ENCODE data around the gene HECTD2. TPM values are rescaled to one million over a fixed set of nuclear protein-coding genes. Genes with fewer than 3 reads are reported as not detected.

HECTD2 gene
- total RNA-seq, 1 donor from 2014 or later, result 8.1 TPM

GRCh38 chr10:91471602-91472001 is 61.5 kb downstream of the HECTD2 start:
- H3K36me3 Mint-ChIP-seq (ENCODE audit: low read depth), result peaks cover 3% of the 10 kb centered on the region
- ATAC-seq (ENCODE audit: low read depth), result no peak
- TF ChIP-seq CTCF (IDR thresholded peaks at IDR 0.05), result no peak
- H3K9me3 Mint-ChIP-seq, result peaks cover 3% of the 10 kb centered on the region
- no peak overlapping the region for H3K27ac Mint-ChIP-seq
- ChIA-PET CTCF (no interaction called here), POLR2A (no interaction called here)
- H3K4me3 Mint-ChIP-seq, result no peak overlapping the region
- intact Hi-C loops (cut with micrococcal nuclease), result no loop called here
- no peaks in the 10 kb centered on the region for H3K4me1 Mint-ChIP-seq
- H3K27me3 Mint-ChIP-seq, result no peaks in the 10 kb centered on the region
- no peak for DNase-seq

DNA sequence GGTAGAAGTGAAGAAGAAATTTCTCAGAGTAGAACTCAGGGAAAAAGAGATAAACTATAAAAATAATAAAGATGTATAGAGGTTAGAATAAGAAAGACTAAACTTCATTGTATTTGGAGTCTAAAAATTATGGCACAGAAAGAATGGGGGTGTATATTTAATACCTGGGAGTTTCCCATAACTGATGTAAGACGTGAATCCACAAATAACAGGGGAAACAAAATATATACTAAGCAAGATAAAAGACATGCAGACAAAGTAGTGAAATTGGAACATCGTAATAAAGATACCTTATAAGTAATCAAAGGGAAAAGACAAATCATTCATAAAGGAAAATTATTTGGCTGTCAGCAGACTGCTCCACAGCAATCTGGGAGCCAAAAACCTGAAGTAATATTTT is 62.8 kb downstream of the HECTD2 start:
- Mint-ChIP-seq H3K27ac (no peak overlapping the region), H3K4me1 (no peaks in the 10 kb centered on the region), H3K9me3 (peaks cover 3% of the 10 kb centered on the region), H3K36me3 (ENCODE audit: low read depth) (no peaks in the 10 kb centered on the region), H3K4me3 (no peak overlapping the region), H3K27me3 (no peaks in the 10 kb centered on the region)
- DNase-seq, result no peak
- no peak for TF ChIP-seq CTCF (IDR thresholded peaks at IDR 0.05)
- ATAC-seq (ENCODE audit: low read depth), result no peak
- POLR2A ChIA-PET, result no interaction called here
- intact Hi-C loops (cut with micrococcal nuclease), result no loop called here
- CTCF ChIA-PET, result no interaction called here

- Mint-ChIP-seq H3K4me1 (no peaks in the 10 kb centered on the region), H3K27me3 (no peaks in the 10 kb centered on the region), H3K4me3 (no peak overlapping the region), H3K9me3 (peaks cover 2% of the 10 kb centered on the region), H3K36me3 (ENCODE audit: low read depth) (no peaks in the 10 kb centered on the region), H3K27ac (no peak overlapping the region)
- TF ChIP-seq CTCF (IDR thresholded peaks at IDR 0.05), result no peak
- POLR2A ChIA-PET, result no interaction called here
- ATAC-seq (ENCODE audit: low read depth), result no peak
- no peak for DNase-seq
- intact Hi-C loops (cut with micrococcal nuclease), result no loop called here
- CTCF ChIA-PET, result no interaction called here
Measured at GRCh38 chr10:91474009-91474408, 63.9 kb downstream of the HECTD2 start.

DNA sequence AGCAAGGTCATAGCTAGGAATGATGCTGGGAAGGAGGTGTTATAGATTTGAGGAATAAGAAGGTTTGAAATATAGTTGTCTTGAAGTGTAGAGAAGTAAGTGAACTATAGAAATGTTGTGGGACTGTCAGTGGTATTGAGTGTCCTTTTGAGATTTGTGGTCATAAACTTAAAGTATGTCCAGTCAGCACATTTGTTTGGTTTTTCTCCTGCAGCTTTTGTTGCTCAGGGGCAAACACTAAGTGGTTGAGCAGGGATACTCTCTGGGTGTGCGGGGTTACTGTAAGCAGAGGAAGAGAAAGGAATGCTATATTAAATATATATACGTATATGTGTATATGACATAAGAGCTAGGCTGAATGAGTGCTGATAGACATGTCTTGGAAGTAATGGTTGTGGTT is 67.1 kb downstream of the HECTD2 start:
- no peak overlapping the region for H3K4me3 Mint-ChIP-seq
- H3K27ac Mint-ChIP-seq, result no peak overlapping the region
- POLR2A ChIA-PET, result no interaction called here
- CTCF ChIA-PET, result no interaction called here
- H3K9me3 Mint-ChIP-seq, result no peaks in the 10 kb centered on the region
- intact Hi-C loops (cut with micrococcal nuclease), result no loop called here
- no peaks in the 10 kb centered on the region for H3K27me3 Mint-ChIP-seq
- no peak for TF ChIP-seq CTCF (IDR thresholded peaks at IDR 0.05)
- ATAC-seq (ENCODE audit: low read depth) (no peak), DNase-seq (no peak)
- no peaks in the 10 kb centered on the region for H3K36me3 Mint-ChIP-seq (ENCODE audit: low read depth)
- no peaks in the 10 kb centered on the region for H3K4me1 Mint-ChIP-seq

GRCh38 chr10:91479583-91479982 is 69.4 kb downstream of the HECTD2 start:
- intact Hi-C loops (cut with micrococcal nuclease), result no loop called here
- Mint-ChIP-seq H3K9me3 (no peaks in the 10 kb centered on the region), H3K4me1 (no peaks in the 10 kb centered on the region), H3K27me3 (no peaks in the 10 kb centered on the region), H3K36me3 (ENCODE audit: low read depth) (no peaks in the 10 kb centered on the region), H3K27ac (no peak overlapping the region), H3K4me3 (no peak overlapping the region)
- no peak for ATAC-seq (ENCODE audit: low read depth)
- no peak for DNase-seq
- TF ChIP-seq CTCF (IDR thresholded peaks at IDR 0.05), result no peak
- ChIA-PET CTCF (no interaction called here), POLR2A (no interaction called here)

Data from activated B cell treated with CpG ODN at 0.5 μM for 24 hours (primary cell).